Activated T-cell treated with anti-CD3 and anti-CD28 coated beads, Interleukin-2, amount 50 U/mL, for 48 hours (primary cell): ENCODE results near the gene DDX50.
"Not testable (repeated sequence)": the region's sequence is repeated elsewhere in the genome, so short reads cannot be mapped to it uniquely, and the experiment has no call there.

Source experiments
- DNase-seq, 2 experiments: peaks; one replicate each; pipeline ENCODE4 v3.0.0-alpha.2; 2020

Gene DDX50

GRCh38 chr10:68901105-68901927 is at the start of gene DDX50:
Gene DDX50, plus strand, starts transcription at chr10:68901315. Its CDS starts 70 bp downstream, at chr10:68901385.
- DNase-seq = peak; percentile 97

GRCh38 chr10:68856352-68856751 is 44.8 kb upstream of the DDX50 start:
- DNase-seq = no peak

- DNase-seq = no peak
Observed at GRCh38 chr10:68857005-68857404, 44.1 kb upstream of the DDX50 start.

GRCh38 chr10:68861253-68861652 is 39.9 kb upstream of the DDX50 start:
- DNase-seq = no peak

GRCh38 chr10:68864611-68865010 is 36.5 kb upstream of the DDX50 start:
- no peak for DNase-seq

- not testable (repeated sequence) for DNase-seq
Observed at GRCh38 chr10:68868173-68868572, 32.9 kb upstream of the DDX50 start.

- DNase-seq = no peak
Observed at GRCh38 chr10:68869623-68870022, 31.5 kb upstream of the DDX50 start.

- no peak for DNase-seq
Observed at GRCh38 chr10:68870061-68870460, 31.1 kb upstream of the DDX50 start.

- peak in 1 of 2 experiments; percentile 20 for DNase-seq
Observed at GRCh38 chr10:68870545-68871104, 30.5 kb upstream of the DDX50 start.

GRCh38 chr10:68871105-68871711 is 29.9 kb upstream of the DDX50 start:
- peak in 1 of 2 experiments; percentile 22 for DNase-seq

GRCh38 chr10:68871731-68872342 is 29.3 kb upstream of the DDX50 start:
- no peak for DNase-seq

- no peak for DNase-seq
Observed at GRCh38 chr10:68876246-68877138, 24.6 kb upstream of the DDX50 start.

- no peak for DNase-seq
Observed at GRCh38 chr10:68877482-68878110, 23.5 kb upstream of the DDX50 start.

GRCh38 chr10:68878496-68878895 is 22.6 kb upstream of the DDX50 start:
- no peak for DNase-seq

GRCh38 chr10:68879628-68880027 is 21.5 kb upstream of the DDX50 start:
- no peak for DNase-seq

GRCh38 chr10:68880181-68880580 is 20.9 kb upstream of the DDX50 start:
- no peak for DNase-seq

- DNase-seq = no peak
Observed at GRCh38 chr10:68895041-68895440, 6.1 kb upstream of the DDX50 start.

GRCh38 chr10:68897336-68897741 is 3.8 kb upstream of the DDX50 start:
- peak; percentile 29 to 37 for DNase-seq

GRCh38 chr10:68899186-68899745 is 1.8 kb upstream of the DDX50 start:
- DNase-seq = no peak

- no peak for DNase-seq
Observed at GRCh38 chr10:68900427-68901104, 549 bp upstream of the DDX50 start.

- DNase-seq = no peak
Observed at GRCh38 chr10:68902382-68902781, 1.3 kb downstream of the DDX50 start.
